Vagina (tissue), 2 donors: ENCODE data around the gene SETD3.

Experiments
- POLR2A ChIP-seq, 2 donors: fragments of 450-650 bp; IDR thresholded peaks; one replicate each; pipeline ENCODE4 v1.6.1; 2017; ENCODE audit warnings: antibody characterized with exemption in 2 of 2, mild to moderate bottlenecking in 2 of 2, moderate library complexity in 2 of 2
- TF ChIP-seq, protein P1 (sequence below), 3 experiments: fragments of 450-650 bp in 2 of 3; fragments of 200-600 bp in 1 of 3; sonication (generic) in 1 of 3; IDR thresholded peaks; one replicate each; pipeline ENCODE4 v1.5.1; 2017 to 2019; ENCODE audit warnings: antibody characterized with exemption in 3 of 3, mild to moderate bottlenecking in 2 of 3, moderate library complexity in 2 of 3

GRCh38 chr14:99503848-99504453, 23.3 kb upstream of the SETD3 start:
- TF ChIP-seq, protein P1, sequence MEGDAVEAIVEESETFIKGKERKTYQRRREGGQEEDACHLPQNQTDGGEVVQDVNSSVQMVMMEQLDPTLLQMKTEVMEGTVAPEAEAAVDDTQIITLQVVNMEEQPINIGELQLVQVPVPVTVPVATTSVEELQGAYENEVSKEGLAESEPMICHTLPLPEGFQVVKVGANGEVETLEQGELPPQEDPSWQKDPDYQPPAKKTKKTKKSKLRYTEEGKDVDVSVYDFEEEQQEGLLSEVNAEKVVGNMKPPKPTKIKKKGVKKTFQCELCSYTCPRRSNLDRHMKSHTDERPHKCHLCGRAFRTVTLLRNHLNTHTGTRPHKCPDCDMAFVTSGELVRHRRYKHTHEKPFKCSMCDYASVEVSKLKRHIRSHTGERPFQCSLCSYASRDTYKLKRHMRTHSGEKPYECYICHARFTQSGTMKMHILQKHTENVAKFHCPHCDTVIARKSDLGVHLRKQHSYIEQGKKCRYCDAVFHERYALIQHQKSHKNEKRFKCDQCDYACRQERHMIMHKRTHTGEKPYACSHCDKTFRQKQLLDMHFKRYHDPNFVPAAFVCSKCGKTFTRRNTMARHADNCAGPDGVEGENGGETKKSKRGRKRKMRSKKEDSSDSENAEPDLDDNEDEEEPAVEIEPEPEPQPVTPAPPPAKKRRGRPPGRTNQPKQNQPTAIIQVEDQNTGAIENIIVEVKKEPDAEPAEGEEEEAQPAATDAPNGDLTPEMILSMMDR (IDR thresholded peaks at IDR 0.05), result no peak
- no peak for TF ChIP-seq POLR2A (IDR thresholded peaks at IDR 0.05)
